K562 (cell line): Measurements from ENCODE around the gene POR.

ENCODE experiments used
- ZNF77 ChIP-seq: fragments of 250-450 bp; sonication (Bioruptor Pico); IDR thresholded peaks from 2 replicates; pipeline ENCODE4 v1.5.0; 2020
- ZNF780A ChIP-seq: fragments of 250-450 bp; sonication (Bioruptor Pico); IDR thresholded peaks from 2 replicates; pipeline ENCODE4 v1.5.0; 2021; ENCODE audit warnings: mild to moderate bottlenecking
- TF ChIP-seq, protein P1 (sequence below), 2 experiments: fragments of 450-650 bp in 1 of 2; sonication (generic) in 1 of 2; formaldehyde crosslinking in 1 of 2; IDR thresholded peaks; 2 replicates each; pipeline versions ENCODE4 v1.7.1 to v1.9.0; 2016 to 2022; ENCODE audit warnings: inconsistent platforms in 1 of 2, mild to moderate bottlenecking in 1 of 2, missing genetic modification reagents in 1 of 2
- TF ChIP-seq, protein P2 (sequence below): IDR thresholded peaks from 2 replicates; pipeline ENCODE4 v1.6.1; 2016; ENCODE audit warnings: missing genetic modification characterization, missing compliant biosample characterization

DNA sequence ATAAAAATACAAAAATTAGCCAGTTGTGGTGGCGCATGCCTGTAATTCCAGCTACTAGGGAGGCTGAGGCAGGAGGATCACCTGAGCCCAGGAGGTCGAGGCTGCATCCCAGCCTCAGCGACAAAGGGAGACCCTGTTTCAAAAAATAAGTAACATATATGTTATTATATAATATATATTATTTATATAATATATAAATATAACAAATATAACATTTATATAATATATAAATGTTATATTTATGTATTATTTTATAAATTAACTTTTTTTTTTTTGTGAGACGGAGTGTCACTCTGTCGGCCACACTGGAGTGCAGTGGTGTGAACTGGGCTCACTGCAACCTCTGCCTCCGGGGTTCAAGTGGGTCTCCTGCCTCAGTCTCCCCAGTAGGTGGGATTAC, 1.5 kb upstream of the POR start:
- TF ChIP-seq, protein P1, sequence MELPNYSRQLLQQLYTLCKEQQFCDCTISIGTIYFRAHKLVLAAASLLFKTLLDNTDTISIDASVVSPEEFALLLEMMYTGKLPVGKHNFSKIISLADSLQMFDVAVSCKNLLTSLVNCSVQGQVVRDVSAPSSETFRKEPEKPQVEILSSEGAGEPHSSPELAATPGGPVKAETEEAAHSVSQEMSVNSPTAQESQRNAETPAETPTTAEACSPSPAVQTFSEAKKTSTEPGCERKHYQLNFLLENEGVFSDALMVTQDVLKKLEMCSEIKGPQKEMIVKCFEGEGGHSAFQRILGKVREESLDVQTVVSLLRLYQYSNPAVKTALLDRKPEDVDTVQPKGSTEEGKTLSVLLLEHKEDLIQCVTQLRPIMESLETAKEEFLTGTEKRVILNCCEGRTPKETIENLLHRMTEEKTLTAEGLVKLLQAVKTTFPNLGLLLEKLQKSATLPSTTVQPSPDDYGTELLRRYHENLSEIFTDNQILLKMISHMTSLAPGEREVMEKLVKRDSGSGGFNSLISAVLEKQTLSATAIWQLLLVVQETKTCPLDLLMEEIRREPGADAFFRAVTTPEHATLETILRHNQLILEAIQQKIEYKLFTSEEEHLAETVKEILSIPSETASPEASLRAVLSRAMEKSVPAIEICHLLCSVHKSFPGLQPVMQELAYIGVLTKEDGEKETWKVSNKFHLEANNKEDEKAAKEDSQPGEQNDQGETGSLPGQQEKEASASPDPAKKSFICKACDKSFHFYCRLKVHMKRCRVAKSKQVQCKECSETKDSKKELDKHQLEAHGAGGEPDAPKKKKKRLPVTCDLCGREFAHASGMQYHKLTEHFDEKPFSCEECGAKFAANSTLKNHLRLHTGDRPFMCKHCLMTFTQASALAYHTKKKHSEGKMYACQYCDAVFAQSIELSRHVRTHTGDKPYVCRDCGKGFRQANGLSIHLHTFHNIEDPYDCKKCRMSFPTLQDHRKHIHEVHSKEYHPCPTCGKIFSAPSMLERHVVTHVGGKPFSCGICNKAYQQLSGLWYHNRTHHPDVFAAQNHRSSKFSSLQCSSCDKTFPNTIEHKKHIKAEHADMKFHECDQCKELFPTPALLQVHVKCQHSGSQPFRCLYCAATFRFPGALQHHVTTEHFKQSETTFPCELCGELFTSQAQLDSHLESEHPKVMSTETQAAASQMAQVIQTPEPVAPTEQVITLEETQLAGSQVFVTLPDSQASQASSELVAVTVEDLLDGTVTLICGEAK (IDR thresholded peaks at IDR 0.05): no peak
- TF ChIP-seq, protein P1 (CRISPR knock-in tag; IDR thresholded peaks at IDR 0.05): no peak
- TF ChIP-seq, protein P2, sequence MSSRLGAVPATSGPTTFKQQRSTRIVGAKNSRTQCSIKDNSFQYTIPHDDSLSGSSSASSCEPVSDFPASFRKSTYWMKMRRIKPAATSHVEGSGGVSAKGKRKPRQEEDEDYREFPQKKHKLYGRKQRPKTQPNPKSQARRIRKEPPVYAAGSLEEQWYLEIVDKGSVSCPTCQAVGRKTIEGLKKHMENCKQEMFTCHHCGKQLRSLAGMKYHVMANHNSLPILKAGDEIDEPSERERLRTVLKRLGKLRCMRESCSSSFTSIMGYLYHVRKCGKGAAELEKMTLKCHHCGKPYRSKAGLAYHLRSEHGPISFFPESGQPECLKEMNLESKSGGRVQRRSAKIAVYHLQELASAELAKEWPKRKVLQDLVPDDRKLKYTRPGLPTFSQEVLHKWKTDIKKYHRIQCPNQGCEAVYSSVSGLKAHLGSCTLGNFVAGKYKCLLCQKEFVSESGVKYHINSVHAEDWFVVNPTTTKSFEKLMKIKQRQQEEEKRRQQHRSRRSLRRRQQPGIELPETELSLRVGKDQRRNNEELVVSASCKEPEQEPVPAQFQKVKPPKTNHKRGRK (tag): no peak
- TF ChIP-seq ZNF77 (CRISPR knock-in tag): no peak
- no peak for TF ChIP-seq ZNF780A (CRISPR knock-in tag)
